ENCODE measurements around the gene ZC3H8. TPM values are rescaled to one million over a fixed set of nuclear protein-coding genes. Genes with fewer than 3 reads are reported as not detected.

Gene ZC3H8
- total RNA-seq, 4 donors from 2014 or later: 5.7 to 13.6 (median 8.0) TPM

DNA sequence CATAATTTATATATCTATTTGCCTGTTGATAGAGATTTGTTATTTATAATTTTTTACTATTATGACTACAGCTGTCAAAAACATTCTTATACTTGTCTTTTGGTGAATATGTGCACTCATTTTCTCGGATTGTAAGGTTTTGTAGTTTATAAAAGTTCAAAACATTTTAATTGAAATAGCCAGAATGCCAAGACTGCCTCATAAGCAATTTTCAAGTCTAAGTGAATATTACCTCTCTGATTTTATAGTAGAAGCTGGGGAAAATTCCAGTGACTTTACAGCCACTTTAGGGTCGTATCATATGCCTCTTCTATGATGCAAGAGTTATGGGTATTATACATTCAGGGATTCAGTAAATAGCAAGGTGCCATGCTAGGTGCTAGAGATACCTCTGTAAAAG is 41.6 kb upstream of the ZC3H8 start:
- DNase-seq (no peak), ATAC-seq (no peak)
- in situ Hi-C loops (cut with MboI; ENCODE audit: low sequenced_read_pairs in 4 of 4) (no loop called here), intact Hi-C loops (cut with DNase I; ENCODE audit: low total_unique reads) (no loop called here)
- H3K36me3 ChIP-seq: peaks cover 0 to 6% of the 10 kb centered on the region in 2 donors
- H3K27me3 ChIP-seq: no peaks in the 10 kb centered on the region
- no peak overlapping the region for H3K27ac ChIP-seq
- H3K9me3 ChIP-seq: no peaks in the 10 kb centered on the region
- peaks cover 4 to 11% of the 10 kb centered on the region in 2 donors for H3K4me1 ChIP-seq
- H3K4me3 ChIP-seq: no peak overlapping the region
- TF ChIP-seq POLR2A (IDR thresholded peaks at IDR 0.05): no peak
- TF ChIP-seq, protein P1, sequence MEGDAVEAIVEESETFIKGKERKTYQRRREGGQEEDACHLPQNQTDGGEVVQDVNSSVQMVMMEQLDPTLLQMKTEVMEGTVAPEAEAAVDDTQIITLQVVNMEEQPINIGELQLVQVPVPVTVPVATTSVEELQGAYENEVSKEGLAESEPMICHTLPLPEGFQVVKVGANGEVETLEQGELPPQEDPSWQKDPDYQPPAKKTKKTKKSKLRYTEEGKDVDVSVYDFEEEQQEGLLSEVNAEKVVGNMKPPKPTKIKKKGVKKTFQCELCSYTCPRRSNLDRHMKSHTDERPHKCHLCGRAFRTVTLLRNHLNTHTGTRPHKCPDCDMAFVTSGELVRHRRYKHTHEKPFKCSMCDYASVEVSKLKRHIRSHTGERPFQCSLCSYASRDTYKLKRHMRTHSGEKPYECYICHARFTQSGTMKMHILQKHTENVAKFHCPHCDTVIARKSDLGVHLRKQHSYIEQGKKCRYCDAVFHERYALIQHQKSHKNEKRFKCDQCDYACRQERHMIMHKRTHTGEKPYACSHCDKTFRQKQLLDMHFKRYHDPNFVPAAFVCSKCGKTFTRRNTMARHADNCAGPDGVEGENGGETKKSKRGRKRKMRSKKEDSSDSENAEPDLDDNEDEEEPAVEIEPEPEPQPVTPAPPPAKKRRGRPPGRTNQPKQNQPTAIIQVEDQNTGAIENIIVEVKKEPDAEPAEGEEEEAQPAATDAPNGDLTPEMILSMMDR (IDR thresholded peaks at IDR 0.05 in 4 of 5, conservative IDR thresholded peaks at IDR 0.05 in 1 of 5): no peak

GRCh38 chr2:112295407-112296078 is 40.7 kb upstream of the ZC3H8 start:
- H3K4me1 ChIP-seq: peaks cover 4 to 11% of the 10 kb centered on the region in 2 donors
- intact Hi-C loops (cut with DNase I; ENCODE audit: low total_unique reads): no loop called here
- no peaks in the 10 kb centered on the region for H3K27me3 ChIP-seq
- H3K9me3 ChIP-seq: no peaks in the 10 kb centered on the region
- no peak overlapping the region for H3K4me3 ChIP-seq
- no peak overlapping the region for H3K27ac ChIP-seq
- no peak for DNase-seq
- TF ChIP-seq, protein P1 (IDR thresholded peaks at IDR 0.05 in 4 of 5, conservative IDR thresholded peaks at IDR 0.05 in 1 of 5): no peak
- TF ChIP-seq POLR2A (IDR thresholded peaks at IDR 0.05): no peak
- ATAC-seq: no peak
- peaks cover 0 to 6% of the 10 kb centered on the region in 2 donors for H3K36me3 ChIP-seq
- in situ Hi-C loops (cut with MboI; ENCODE audit: low sequenced_read_pairs in 4 of 4): no loop called here

DNA sequence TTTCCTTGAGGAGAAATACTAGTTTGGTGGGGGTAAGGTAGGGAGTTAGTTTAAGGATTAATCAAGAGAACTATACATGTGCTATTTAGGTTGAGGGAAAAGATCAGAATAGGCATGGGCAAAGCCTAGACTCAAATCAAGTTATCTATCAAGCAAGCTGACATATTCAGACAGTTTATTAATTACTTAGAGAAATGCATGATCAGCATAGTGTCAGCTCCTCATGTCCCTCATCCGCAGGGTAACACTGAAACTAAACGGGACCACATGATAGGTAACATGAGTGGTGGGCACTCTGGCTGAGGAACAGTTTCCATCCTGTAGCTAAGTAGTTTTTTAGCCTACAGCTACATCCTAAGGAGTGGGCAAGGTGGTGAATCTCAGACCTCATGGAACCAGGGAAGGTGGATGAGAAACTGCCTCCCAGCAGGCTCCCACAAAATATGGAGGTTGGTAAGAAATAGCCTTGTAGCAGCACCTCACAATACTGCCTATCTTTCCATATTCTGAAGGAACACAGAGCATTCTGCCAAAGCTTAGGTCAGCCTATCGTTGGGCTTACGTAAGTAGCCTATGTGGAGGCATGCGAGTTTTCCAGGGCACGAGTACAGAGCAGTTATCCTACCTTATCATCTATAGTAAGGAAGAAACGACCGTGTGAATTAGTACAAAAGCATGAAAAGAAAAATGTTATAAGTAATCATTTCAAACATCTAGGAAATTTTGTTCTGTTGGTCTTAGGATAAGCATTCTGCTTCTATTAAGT is 39.0 kb upstream of the ZC3H8 start:
- ATAC-seq: no peak

DNA sequence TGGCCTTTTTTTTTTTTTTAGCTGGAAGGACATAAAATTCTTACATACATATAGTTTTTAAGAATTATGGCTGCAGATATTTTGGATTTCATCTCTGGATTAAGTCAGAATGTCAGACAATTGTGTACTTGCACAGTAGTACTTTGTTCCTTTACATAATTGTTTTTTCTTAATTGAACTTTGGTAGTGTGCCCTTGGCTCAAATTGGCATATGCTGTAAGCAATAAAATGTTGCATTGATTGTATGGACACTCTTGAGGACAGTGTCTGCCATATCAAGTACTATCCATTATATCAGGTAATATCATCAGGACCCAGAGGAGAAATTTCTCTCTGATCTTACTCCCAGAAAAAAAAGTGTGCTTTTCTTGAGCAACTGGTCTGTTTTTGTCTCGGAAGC is 35.8 kb upstream of the ZC3H8 start:
- in situ Hi-C loops (cut with MboI; ENCODE audit: low sequenced_read_pairs in 4 of 4): no loop called here
- ATAC-seq: no peak
- H3K4me3 ChIP-seq: no peak overlapping the region

More for the DNA sequence above, 39.0 kb upstream of the ZC3H8 start:
- no peaks in the 10 kb centered on the region for H3K9me3 ChIP-seq
- DNase-seq: no peak
- no peaks in the 10 kb centered on the region for H3K27me3 ChIP-seq
- H3K36me3 ChIP-seq: no peaks in the 10 kb centered on the region
- in situ Hi-C loops (cut with MboI; ENCODE audit: low sequenced_read_pairs in 4 of 4) (no loop called here), intact Hi-C loops (cut with DNase I; ENCODE audit: low total_unique reads) (no loop called here)
- peaks cover 4 to 11% of the 10 kb centered on the region in 2 donors for H3K4me1 ChIP-seq
- no peak overlapping the region for H3K4me3 ChIP-seq
- no peak for TF ChIP-seq POLR2A (IDR thresholded peaks at IDR 0.05)
- TF ChIP-seq, protein P1 (IDR thresholded peaks at IDR 0.05 in 4 of 5, conservative IDR thresholded peaks at IDR 0.05 in 1 of 5): no peak
- no peak overlapping the region for H3K27ac ChIP-seq

More for the DNA sequence above, 35.8 kb upstream of the ZC3H8 start:
- no peak for DNase-seq
- Histone ChIP-seq H3K9me3 (no peaks in the 10 kb centered on the region), H3K27me3 (no peaks in the 10 kb centered on the region), H3K27ac (no peak overlapping the region), H3K4me1 (peaks cover 4 to 5% of the 10 kb centered on the region in 2 donors), H3K36me3 (no peaks in the 10 kb centered on the region)
- intact Hi-C loops (cut with DNase I; ENCODE audit: low total_unique reads): no loop called here
- TF ChIP-seq, protein P1 (IDR thresholded peaks at IDR 0.05 in 4 of 5, conservative IDR thresholded peaks at IDR 0.05 in 1 of 5): no peak
- TF ChIP-seq POLR2A (IDR thresholded peaks at IDR 0.05): no peak

Measured in gastrocnemius medialis (tissue), 4 donors.